GM20000 (cell line): ENCODE results near the gene SYNE3.
A peak's percentile ranks its signal among the peaks of the same experiment; 100 is the strongest.

Experiments
- DNase-seq: peaks from one replicate; pipeline ENCODE4 v3.0.0; 2012; ENCODE audit warnings: low spot score
- TF ChIP-seq, protein P1 (sequence below): IDR thresholded peaks from 2 replicates; pipeline ENCODE4 v1.5.1; 2012; ENCODE audit warnings: mild to moderate bottlenecking, control low read depth; ENCODE audit errors: extremely low read depth, missing control alignments

SYNE3 gene

DNA sequence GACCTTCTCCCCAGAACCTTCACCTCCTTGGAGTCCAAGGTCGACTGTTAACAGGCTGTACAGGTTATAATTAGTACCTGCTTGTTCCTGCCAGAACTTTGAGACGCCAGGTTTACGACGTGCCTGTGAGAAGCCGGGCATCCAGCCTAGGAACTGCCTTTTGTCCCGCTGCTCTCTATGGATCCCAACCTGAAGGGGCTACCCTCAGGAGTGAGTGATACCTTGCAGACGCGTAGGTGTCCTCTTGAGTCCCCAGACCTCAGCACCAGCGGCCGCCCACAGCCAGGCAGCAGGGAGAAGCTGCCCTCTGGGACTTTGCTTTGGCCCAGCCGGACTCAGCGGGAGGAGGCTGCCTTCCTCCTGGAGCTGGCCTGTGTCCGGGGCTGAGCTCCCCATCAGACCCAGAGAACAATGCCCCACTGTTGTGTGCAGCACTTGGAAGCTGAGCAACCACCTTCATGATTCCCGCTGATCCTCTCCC lies 16.2 kb downstream of the SYNE3 start:
- DNase-seq: no peak
- TF ChIP-seq, protein P1, sequence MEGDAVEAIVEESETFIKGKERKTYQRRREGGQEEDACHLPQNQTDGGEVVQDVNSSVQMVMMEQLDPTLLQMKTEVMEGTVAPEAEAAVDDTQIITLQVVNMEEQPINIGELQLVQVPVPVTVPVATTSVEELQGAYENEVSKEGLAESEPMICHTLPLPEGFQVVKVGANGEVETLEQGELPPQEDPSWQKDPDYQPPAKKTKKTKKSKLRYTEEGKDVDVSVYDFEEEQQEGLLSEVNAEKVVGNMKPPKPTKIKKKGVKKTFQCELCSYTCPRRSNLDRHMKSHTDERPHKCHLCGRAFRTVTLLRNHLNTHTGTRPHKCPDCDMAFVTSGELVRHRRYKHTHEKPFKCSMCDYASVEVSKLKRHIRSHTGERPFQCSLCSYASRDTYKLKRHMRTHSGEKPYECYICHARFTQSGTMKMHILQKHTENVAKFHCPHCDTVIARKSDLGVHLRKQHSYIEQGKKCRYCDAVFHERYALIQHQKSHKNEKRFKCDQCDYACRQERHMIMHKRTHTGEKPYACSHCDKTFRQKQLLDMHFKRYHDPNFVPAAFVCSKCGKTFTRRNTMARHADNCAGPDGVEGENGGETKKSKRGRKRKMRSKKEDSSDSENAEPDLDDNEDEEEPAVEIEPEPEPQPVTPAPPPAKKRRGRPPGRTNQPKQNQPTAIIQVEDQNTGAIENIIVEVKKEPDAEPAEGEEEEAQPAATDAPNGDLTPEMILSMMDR: no peak

DNA sequence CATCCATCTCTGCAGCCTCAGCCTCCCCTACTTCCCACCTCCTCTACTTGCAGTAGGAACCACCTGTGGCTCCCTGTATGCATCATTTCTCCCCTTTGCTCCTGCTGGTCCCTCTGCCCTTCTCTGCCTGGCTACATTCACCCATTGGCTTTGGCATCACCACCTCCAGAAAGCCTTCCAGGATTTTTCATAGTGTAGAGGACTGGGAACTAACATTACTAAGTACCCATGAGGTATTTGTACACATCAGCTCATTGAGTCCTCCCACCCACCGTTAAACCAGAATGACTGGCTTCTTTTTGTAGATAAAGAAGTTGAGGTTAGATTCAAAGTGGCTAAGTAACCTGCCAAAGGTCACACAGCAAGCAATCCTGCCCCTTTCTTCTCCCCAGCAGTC lies 17.1 kb downstream of the SYNE3 start:
- DNase-seq: no peak
- TF ChIP-seq, protein P1: no peak

DNA sequence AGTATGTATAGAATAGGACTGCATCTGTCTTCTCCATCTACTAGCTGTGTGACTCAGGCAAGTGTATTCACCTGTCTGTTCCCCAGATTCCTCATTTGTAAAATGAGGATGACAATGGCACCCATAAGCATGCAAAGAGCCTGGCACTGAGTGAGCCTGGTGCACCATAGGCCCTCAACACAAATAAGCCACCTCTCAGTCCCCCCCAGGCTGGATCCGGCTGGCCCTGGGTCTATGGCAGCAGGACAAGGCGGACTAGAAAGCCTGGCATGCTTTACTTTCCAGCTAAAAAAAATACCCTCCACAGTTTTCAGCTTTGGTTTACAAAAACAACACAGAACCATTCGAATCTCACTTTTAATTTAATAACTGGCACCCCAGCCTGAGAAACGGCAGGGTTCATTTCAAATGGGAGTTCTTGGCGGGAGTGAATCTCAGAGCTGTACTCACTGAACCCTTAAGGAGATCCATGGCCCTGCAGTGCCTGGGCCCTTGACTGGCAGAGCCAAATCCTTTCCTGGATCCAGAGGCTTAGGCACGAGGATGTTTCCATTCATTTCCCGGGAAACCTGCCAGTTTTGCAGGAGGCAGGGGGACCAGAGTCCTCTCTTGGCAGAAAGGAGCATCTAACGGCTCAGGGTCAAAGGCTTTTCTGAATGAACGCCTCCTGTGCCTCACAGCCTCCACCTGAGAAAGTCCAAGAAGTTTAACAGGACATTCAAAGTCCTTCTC lies 17.7 kb downstream of the SYNE3 start:
- DNase-seq: no peak
- TF ChIP-seq, protein P1: no peak

DNA sequence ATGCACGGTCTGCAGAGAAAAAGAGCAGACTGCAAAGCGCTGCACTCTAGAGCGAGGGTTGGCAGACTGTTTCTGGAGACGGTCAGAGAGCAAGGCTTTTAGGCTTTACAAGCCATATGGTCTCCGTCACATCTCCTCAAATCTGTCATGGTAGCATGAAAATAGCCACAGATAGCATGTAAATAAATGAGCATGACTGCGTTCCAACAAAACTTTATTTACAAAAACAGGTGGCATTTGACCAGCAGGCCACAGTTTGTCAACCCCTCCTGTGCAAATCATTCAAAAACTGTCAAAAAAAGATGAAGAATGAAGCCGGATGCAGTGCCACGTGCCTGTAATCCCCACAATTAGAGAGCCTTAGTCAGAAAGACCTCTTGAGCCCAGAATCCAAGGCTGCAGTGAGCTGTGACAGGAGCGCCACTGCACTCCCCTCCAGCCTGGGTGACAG lies 18.9 kb downstream of the SYNE3 start:
- no peak for DNase-seq
- TF ChIP-seq, protein P1: no peak

DNA sequence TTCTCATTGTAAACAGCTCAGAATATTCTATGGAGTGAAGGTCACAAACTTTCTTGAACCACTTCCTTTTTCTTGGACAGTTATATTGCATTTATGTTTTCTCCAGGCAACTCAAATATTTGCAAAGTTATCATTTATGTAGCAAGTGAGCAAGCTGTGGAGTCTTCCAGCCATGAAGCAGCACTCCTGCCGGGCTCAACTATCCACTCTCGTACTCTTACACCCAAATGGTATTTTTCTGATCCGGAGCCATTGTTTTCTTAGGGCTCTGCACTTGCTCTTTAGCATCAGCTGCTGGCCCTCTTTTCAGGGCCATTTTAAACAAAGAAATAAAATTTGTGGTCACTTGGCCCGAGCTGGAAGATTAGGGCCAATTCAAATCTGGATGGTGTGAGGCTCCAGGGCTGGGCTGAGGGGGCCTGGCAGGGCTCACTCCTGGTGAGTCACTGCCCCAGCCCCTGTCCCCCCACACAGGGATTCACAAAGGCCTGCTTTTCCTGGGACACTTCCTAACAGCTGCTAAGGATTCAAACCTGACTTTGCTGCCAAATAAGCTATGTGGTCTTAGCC lies 19.7 kb downstream of the SYNE3 start:
- TF ChIP-seq, protein P1: no peak
- no peak for DNase-seq

DNA sequence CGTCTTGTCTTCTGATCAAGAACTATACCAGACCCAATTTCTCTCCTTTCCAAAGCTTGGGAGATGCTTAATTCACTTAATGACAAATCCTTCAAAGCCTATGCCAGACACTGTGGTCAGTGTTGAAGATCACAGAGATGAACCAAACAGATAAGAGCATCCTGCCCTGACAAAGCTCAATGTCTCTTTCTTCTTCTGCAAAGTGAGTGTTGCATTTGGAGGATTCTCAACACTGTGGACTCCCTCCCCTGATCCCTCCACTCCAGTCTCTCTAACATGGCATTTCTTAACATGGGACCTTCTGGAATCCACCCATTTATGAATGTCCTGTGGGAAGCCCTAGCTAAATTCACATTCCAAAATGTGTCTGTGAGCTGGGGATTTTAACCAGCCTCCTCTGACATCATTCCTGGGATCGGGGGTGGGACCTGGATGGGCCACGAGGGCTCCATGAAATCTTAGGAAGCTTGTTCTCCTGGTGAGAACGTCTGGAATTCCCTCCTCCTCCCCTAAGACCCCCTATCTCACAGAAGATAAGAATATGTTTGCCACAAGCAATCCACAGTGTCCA lies 20.3 kb downstream of the SYNE3 start:
- no peak for DNase-seq
- TF ChIP-seq, protein P1: no peak

DNA sequence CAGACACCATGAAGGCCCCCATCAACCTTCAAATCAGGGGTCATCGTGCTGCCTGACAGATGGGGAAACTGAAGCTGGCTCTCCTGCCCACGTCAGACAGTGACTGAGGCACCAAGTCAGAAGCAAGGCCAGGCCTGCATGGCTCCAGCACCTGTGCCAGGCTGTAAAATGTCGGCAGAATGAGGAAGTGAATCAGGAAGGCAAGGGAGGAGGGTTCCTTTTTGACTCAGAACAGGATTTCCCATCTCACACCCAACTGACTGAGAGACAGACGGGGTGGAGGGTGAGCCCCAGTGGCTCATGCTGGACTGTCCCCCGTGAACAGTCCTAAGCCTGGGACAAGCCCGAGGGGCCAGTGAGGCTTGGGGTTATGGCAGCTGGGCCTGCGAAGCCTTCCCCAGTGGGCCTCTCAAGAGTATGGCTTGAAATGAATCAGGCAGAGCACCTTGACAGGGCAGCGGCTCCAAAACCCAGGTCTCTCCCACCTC lies 20.9 kb downstream of the SYNE3 start:
- TF ChIP-seq, protein P1: no peak
- peak; percentile 75 for DNase-seq
